OCI-LY3 (cell line): Measurements from ENCODE around the gene BTBD9.

Experiments
- EZH2phosphoT487 ChIP-seq: fragments of 200-600 bp; shearing (Covaris generic); IDR thresholded peaks from 2 replicates; pipeline ENCODE4 v1.6.1; 2018; ENCODE audit warnings: antibody characterized with exemption, mixed run types, low read depth
- TF ChIP-seq, protein P1 (sequence below): fragments of 200-600, 300-600 bp; sonication (generic); IDR thresholded peaks from 2 replicates; pipeline ENCODE4 v1.5.1; 2014; ENCODE audit warnings: antibody characterized with exemption, low read length, low read depth

DNA sequence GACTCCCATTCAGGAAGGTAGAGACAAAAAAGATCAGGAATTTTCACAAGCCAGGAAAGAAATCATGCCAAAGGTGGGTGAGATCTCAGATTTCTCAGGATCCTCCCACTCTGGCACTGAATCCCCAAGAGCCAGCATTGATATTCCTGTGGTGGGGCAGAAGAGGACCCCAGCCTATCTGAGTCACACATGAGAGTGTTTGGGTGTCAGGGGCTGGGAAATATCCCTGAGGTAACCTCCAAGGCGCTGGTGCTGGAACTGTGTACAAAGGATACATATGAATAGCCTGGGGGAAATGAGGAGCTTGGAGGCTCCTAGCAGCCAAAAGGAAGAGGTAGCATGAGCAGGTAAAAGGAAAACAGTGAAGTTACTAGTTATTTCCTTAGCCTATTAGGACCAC is 369.4 kb downstream of the BTBD9 start:
- TF ChIP-seq, protein P1, sequence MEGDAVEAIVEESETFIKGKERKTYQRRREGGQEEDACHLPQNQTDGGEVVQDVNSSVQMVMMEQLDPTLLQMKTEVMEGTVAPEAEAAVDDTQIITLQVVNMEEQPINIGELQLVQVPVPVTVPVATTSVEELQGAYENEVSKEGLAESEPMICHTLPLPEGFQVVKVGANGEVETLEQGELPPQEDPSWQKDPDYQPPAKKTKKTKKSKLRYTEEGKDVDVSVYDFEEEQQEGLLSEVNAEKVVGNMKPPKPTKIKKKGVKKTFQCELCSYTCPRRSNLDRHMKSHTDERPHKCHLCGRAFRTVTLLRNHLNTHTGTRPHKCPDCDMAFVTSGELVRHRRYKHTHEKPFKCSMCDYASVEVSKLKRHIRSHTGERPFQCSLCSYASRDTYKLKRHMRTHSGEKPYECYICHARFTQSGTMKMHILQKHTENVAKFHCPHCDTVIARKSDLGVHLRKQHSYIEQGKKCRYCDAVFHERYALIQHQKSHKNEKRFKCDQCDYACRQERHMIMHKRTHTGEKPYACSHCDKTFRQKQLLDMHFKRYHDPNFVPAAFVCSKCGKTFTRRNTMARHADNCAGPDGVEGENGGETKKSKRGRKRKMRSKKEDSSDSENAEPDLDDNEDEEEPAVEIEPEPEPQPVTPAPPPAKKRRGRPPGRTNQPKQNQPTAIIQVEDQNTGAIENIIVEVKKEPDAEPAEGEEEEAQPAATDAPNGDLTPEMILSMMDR, result no peak
- TF ChIP-seq EZH2phosphoT487, result no peak
